PC-3 (cell line): ENCODE data around the gene PLXNA4. TPM values are rescaled to one million over a fixed set of nuclear protein-coding genes. Genes with fewer than 3 reads are reported as not detected.

Experiments
- ATAC-seq: fragments of 200-7000 bp; cut with Tn5 transposase; 2 replicates; pipeline ENCODE4 v1.9.1; 2020; ENCODE audit warnings: mild to moderate bottlenecking, moderate library complexity
- BruUV-seq: library from RNA; stranded (reverse); fragments of 400-500 nt; replicated peaks from 2 replicates; lab custom pipeline; 2021; lab: Mats Ljungman, UMichigan
- CTCF ChIA-PET: fragments of 300-600 bp; sonication (Branson Sonifier 250); formaldehyde crosslinking; loops from one replicate; lab custom pipeline; 2022; ENCODE audit warnings: antibody characterized with exemption; lab: Charles Lee
- POLR2A ChIA-PET: fragments of 300-600 bp; sonication (Branson Sonifier 250); formaldehyde crosslinking; loops from one replicate; lab custom pipeline; 2022; ENCODE audit warnings: antibody characterized with exemption; ENCODE audit not compliant: unreplicated experiment; lab: Charles Lee
- DNase-seq: peaks from one replicate; pipeline ENCODE4 v3.0.0-alpha.2; 2015
- H2AFZ ChIP-seq: fragments of 300-600 bp; sonication (generic); 2 replicates; pipeline ENCODE4 v1.6.0; 2016; ENCODE audit warnings: antibody characterized with exemption, low read length
- H3F3A ChIP-seq: fragments of 300-600 bp; sonication (generic); one replicate; pipeline ENCODE4 v1.6.0; 2017; ENCODE audit warnings: antibody characterized with exemption, low read length, control low read depth, mild to moderate bottlenecking; ENCODE audit not compliant: unreplicated experiment
- H3K27ac ChIP-seq: fragments of 300-600 bp; sonication (generic); 2 replicates; pipeline ENCODE4 v1.5.1; 2016; ENCODE audit warnings: mild to moderate bottlenecking, low read length
- H3K27me3 ChIP-seq: fragments of 300-600 bp; sonication (generic); 2 replicates; pipeline ENCODE4 v1.6.1; 2016; ENCODE audit warnings: low read length, mixed read lengths
- H3K36me3 ChIP-seq: fragments of 300-600 bp; sonication (generic); 2 replicates; pipeline ENCODE4 v1.6.1; 2016; ENCODE audit warnings: low read depth, mixed run types, low read length, mixed read lengths
- H3K4me1 ChIP-seq: fragments of 300-600 bp; sonication (generic); 2 replicates; pipeline ENCODE4 v1.5.1; 2016; ENCODE audit warnings: low read length; ENCODE audit not compliant: insufficient read depth
- H3K4me2 ChIP-seq: fragments of 300-600 bp; sonication (generic); 2 replicates; pipeline ENCODE4 v1.6.0; 2016; ENCODE audit warnings: low read length
- H3K4me3 ChIP-seq: fragments of 300-600 bp; sonication (generic); 2 replicates; pipeline ENCODE4 v1.5.1; 2016; ENCODE audit warnings: mild to moderate bottlenecking, low read length, mixed read lengths
- H3K79me2 ChIP-seq: fragments of 300-600 bp; sonication (generic); 2 replicates; pipeline ENCODE4 v1.6.1; 2017; ENCODE audit warnings: low read length, mixed read lengths
- H3K9ac ChIP-seq: fragments of 300-600 bp; sonication (generic); 2 replicates; pipeline ENCODE4 v1.6.0; 2016; ENCODE audit warnings: mild to moderate bottlenecking, low read length
- H3K9me2 ChIP-seq: fragments of 300-600 bp; sonication (generic); replicated peaks from 2 replicates; pipeline ENCODE4 v1.6.1; 2016; ENCODE audit warnings: mixed run types, low read length, mixed read lengths
- H3K9me3 ChIP-seq: fragments of 300-600 bp; sonication (generic); 2 replicates; pipeline ENCODE4 v1.6.1; 2016; ENCODE audit warnings: low read length, mixed read lengths
- H4K20me1 ChIP-seq: fragments of 300-600 bp; sonication (generic); 2 replicates; pipeline ENCODE4 v1.6.1; 2016; ENCODE audit warnings: low read length, mixed read lengths
- EZH2 ChIP-seq: fragments of 300-600 bp; sonication (generic); IDR thresholded peaks from one replicate; pipeline ENCODE4 v1.6.1; 2017; ENCODE audit warnings: antibody characterized with exemption, mild to moderate bottlenecking, low read length; ENCODE audit not compliant: unreplicated experiment
- EZH2phosphoT487 ChIP-seq: fragments of 300-600 bp; sonication (generic); IDR thresholded peaks from 2 replicates; pipeline ENCODE4 v1.6.1; 2018; ENCODE audit warnings: mild to moderate bottlenecking, antibody characterized with exemption, low read length, borderline replicate concordance
- intact Hi-C: fragments of 100-400 bp; cut with micrococcal nuclease; formaldehyde crosslinking; loops from 2 replicates; pipeline ENCODE4 v1.9.0; 2023
- total RNA-seq: library from RNA; depleted of rRNA; stranded (reverse); fragments of >200 nt; gene quantifications from 2 replicates; pipeline ENCODE4 v1.2.3, GENCODE V29; 2014
- TF ChIP-seq, protein P1 (sequence below): fragments of 300-600 bp; sonication (generic); conservative IDR thresholded peaks from 2 replicates; pipeline ENCODE4 v1.5.1; 2017; ENCODE audit warnings: antibody characterized with exemption, low read depth, mild to moderate bottlenecking, low read length

Gene PLXNA4
- total RNA-seq, 1 experiment from 2014 or later = 1.2 TPM

DNA sequence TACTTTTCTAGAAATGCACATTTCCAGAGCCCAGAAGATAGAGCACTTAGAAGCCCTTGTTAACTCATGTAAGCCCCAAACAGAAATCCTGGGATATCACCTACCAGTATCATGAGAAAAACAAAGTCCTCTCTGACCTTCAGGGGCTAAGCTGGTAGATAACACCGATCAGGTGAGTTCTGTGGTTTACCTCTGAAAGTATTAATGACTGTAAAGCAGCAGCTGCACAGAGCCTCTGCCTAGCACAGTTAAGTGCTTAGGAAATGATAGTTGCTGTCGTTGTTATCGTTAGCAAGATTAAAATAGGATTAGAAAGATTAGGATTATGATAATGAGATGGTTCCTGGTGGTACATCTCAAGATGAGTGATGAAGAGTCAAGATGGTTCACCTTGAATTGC is 64.9 kb downstream of the PLXNA4 start:
- no TSS peak for BruUV-seq
- POLR2A ChIA-PET = no interaction called here
- no peaks in the 10 kb centered on the region for H3K36me3 ChIP-seq
- no peaks in the 10 kb centered on the region for H3K4me1 ChIP-seq
- H3K4me2 ChIP-seq = no peak overlapping the region
- no peak overlapping the region for H2AFZ ChIP-seq
- H3K27me3 ChIP-seq = no peaks in the 10 kb centered on the region
- no peak for ATAC-seq
- H3K9ac ChIP-seq = no peak overlapping the region
- no peaks in the 10 kb centered on the region for H3K9me2 ChIP-seq
- intact Hi-C loops = no loop called here
- no peaks in the 10 kb centered on the region for H3K79me2 ChIP-seq
- no peaks in the 10 kb centered on the region for H3F3A ChIP-seq
- H4K20me1 ChIP-seq = no peaks in the 10 kb centered on the region
- H3K27ac ChIP-seq = no peak overlapping the region
- DNase-seq = no peak
- H3K9me3 ChIP-seq = no peaks in the 10 kb centered on the region
- no peak overlapping the region for H3K4me3 ChIP-seq
- CTCF ChIA-PET = no interaction called here
- TF ChIP-seq, protein P1, sequence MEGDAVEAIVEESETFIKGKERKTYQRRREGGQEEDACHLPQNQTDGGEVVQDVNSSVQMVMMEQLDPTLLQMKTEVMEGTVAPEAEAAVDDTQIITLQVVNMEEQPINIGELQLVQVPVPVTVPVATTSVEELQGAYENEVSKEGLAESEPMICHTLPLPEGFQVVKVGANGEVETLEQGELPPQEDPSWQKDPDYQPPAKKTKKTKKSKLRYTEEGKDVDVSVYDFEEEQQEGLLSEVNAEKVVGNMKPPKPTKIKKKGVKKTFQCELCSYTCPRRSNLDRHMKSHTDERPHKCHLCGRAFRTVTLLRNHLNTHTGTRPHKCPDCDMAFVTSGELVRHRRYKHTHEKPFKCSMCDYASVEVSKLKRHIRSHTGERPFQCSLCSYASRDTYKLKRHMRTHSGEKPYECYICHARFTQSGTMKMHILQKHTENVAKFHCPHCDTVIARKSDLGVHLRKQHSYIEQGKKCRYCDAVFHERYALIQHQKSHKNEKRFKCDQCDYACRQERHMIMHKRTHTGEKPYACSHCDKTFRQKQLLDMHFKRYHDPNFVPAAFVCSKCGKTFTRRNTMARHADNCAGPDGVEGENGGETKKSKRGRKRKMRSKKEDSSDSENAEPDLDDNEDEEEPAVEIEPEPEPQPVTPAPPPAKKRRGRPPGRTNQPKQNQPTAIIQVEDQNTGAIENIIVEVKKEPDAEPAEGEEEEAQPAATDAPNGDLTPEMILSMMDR = no peak
- no peak for TF ChIP-seq EZH2
- TF ChIP-seq EZH2phosphoT487 = no peak

DNA sequence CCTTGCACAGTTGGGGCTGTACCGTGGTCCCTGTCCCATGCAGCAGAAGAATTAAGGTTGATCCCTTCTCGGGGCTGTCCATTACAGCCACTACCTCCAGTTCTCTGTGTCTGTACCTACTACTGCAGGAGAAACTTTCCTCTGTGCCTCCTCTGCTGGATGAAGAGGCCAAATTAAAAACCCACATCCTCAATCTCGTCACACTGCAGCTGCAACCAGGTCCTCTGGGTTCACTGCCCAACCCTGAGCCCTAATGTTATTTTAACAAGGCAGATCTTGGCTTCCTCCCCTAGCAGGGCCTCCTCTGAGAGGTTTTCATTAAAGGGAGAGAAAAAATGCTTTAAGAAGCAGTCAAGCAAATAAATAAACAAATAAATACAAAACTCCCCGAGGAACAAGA is 66.6 kb downstream of the PLXNA4 start:
- POLR2A ChIA-PET = no interaction called here
- no TSS peak for BruUV-seq
- CTCF ChIA-PET = no interaction called here

DNA sequence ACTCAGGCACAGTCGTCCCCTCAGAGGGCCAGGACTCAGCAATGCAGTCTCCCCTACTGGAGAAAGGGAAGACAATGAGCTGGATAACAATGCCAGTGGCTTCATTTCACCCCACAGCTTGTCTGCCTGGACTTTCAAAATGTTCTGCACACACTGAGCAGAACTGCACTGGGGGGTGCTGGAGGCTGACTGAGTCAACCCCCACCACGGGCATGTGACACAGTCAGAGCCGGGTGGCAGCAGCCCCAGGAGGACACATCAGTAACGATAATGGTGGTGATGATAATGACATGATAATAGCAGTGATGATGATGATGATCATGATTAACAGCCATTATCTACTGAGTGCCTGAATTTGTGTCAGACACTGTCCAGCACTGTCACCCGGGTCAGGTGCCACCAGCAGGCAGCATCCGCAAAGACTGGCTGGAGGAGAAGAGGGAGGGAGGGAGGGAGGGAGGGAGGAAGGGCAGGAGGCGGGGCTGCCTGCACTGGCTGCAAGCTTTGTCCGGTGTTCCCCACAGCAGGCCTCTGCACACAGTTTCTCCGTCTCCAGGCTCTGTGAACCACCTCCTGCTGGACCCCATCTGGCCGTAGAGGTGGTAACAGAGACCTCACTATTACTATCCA is 67.4 kb downstream of the PLXNA4 start:
- Histone ChIP-seq H3K9me2 (no peaks in the 10 kb centered on the region), H3K9ac (no peak overlapping the region), H3K27me3 (no peaks in the 10 kb centered on the region), H3K27ac (no peak overlapping the region), H3K4me2 (no peak overlapping the region), H4K20me1 (no peaks in the 10 kb centered on the region), H3K9me3 (no peaks in the 10 kb centered on the region), H3K36me3 (no peaks in the 10 kb centered on the region), H3K79me2 (no peaks in the 10 kb centered on the region), H2AFZ (no peak overlapping the region), H3K4me1 (no peaks in the 10 kb centered on the region), H3F3A (no peaks in the 10 kb centered on the region), H3K4me3 (no peak overlapping the region)
- BruUV-seq = no TSS peak
- intact Hi-C loops = no loop called here
- ChIA-PET CTCF (no interaction called here), POLR2A (no interaction called here)
- DNase-seq (no peak), ATAC-seq (no peak)
- no peak for TF ChIP-seq EZH2
- TF ChIP-seq, protein P1 = no peak
- no peak for TF ChIP-seq EZH2phosphoT487

More for the DNA sequence above, 66.6 kb downstream of the PLXNA4 start:
- no peaks in the 10 kb centered on the region for H3K27me3 ChIP-seq
- no peak for TF ChIP-seq EZH2phosphoT487
- DNase-seq (no peak), ATAC-seq (no peak)
- no peak overlapping the region for H3K4me3 ChIP-seq
- intact Hi-C loops = no loop called here
- no peaks in the 10 kb centered on the region for H4K20me1 ChIP-seq
- no peak overlapping the region for H3K27ac ChIP-seq
- H3K9me2 ChIP-seq = no peaks in the 10 kb centered on the region
- H3K79me2 ChIP-seq = no peaks in the 10 kb centered on the region
- no peak overlapping the region for H3K9ac ChIP-seq
- no peaks in the 10 kb centered on the region for H3F3A ChIP-seq
- H3K36me3 ChIP-seq = no peaks in the 10 kb centered on the region
- H3K4me1 ChIP-seq = no peaks in the 10 kb centered on the region
- no peak overlapping the region for H2AFZ ChIP-seq
- no peak overlapping the region for H3K4me2 ChIP-seq
- H3K9me3 ChIP-seq = no peaks in the 10 kb centered on the region
